ENCODE results near the gene ZBTB16. TPM values are rescaled to one million over a fixed set of nuclear protein-coding genes. Genes with fewer than 3 reads are reported as not detected.
A peak's percentile ranks its signal among the peaks of the same experiment; 100 is the strongest.

ZBTB16 gene
- total and polyA plus RNA-seq, 11 donors = 15.3 to 130 (median 62.8) TPM

- no peak for TF ChIP-seq POLR2A (IDR thresholded peaks at IDR 0.05)
- no peak for TF ChIP-seq CTCF (IDR thresholded peaks at IDR 0.05)
- H3K4me3 ChIP-seq = no peak overlapping the region
- intact Hi-C loops (cut with DNase I) = loop anchor here in 2 of 10 donors (5.0 kb wide), 2 partner anchors 35 to 45 kb away; no protein-coding TSS in a partner anchor
- no peaks in the 10 kb centered on the region for H3K9me3 ChIP-seq
- DNase-seq = no peak
- ATAC-seq = no peak
- H3K36me3 ChIP-seq = peaks cover 0 to 6% (median 0%) of the 10 kb centered on the region in 9 donors
- peaks cover 15 to 99% (median 75%) of the 10 kb centered on the region in 12 donors for H3K4me1 ChIP-seq
- WGBS, 4 donors = 86 to 96% (median 94%) methylated on average over 6 of the region's 6 CpGs
- H3K27ac ChIP-seq = peak overlapping the region in 1 of 12 donors; percentile 20
- no peaks in the 10 kb centered on the region for H3K27me3 ChIP-seq
Observed at GRCh38 chr11:114106986-114107385, 47.5 kb downstream of the ZBTB16 start.

- Histone ChIP-seq H3K9me3 (no peaks in the 10 kb centered on the region), H3K36me3 (peaks cover 0 to 6% (median 0%) of the 10 kb centered on the region in 9 donors), H3K27ac (peak overlapping the region in 6 of 12 donors; percentile 11 to 87 (median 72)), H3K4me1 (peaks cover 16 to 98% (median 76%) of the 10 kb centered on the region in 12 donors), H3K4me3 (no peak overlapping the region), H3K27me3 (no peaks in the 10 kb centered on the region)
- ATAC-seq (peak in 1 of 4 donors; percentile 7), DNase-seq (no peak)
- TF ChIP-seq CTCF (IDR thresholded peaks at IDR 0.05) = no peak
- TF ChIP-seq POLR2A (IDR thresholded peaks at IDR 0.05) = no peak
- intact Hi-C loops (cut with DNase I) = loop anchor here in 2 of 10 donors (5.0 kb wide), 2 partner anchors 36 to 46 kb away; no protein-coding TSS in a partner anchor
- 91 to 96% (median 92%) methylated on average over 10 of the region's 10 CpGs for WGBS, 4 donors
Observed at GRCh38 chr11:114108501-114109205, 49.1 kb downstream of the ZBTB16 start.

- WGBS, 4 donors = 73 to 82% (median 76%) methylated on average over 9 of the region's 9 CpGs
- ATAC-seq (peak; percentile 19 to 41 (median 29)), DNase-seq (no peak)
- TF ChIP-seq CTCF (IDR thresholded peaks at IDR 0.05) (no peak), POLR2A (IDR thresholded peaks at IDR 0.05) (no peak)
- Histone ChIP-seq H3K36me3 (peaks cover 0 to 6% (median 0%) of the 10 kb centered on the region in 9 donors), H3K4me1 (peaks cover 16 to 98% (median 74%) of the 10 kb centered on the region in 12 donors), H3K4me3 (no peak overlapping the region), H3K27me3 (no peaks in the 10 kb centered on the region), H3K9me3 (no peaks in the 10 kb centered on the region), H3K27ac (peak overlapping the region in 11 of 12 donors; percentile 59 to 87 (median 74))
- intact Hi-C loops (cut with DNase I) = loop anchor here in 5 of 10 donors (2.0 to 10.0 kb wide), 6 partner anchors 37 to 53 kb away; no protein-coding TSS in a partner anchor
Observed at GRCh38 chr11:114109206-114110090, 49.9 kb downstream of the ZBTB16 start.

All from heart left ventricle (tissue), 16 donors.